Measurements from ENCODE around the gene C2orf74.

C2orf74 gene

DNA sequence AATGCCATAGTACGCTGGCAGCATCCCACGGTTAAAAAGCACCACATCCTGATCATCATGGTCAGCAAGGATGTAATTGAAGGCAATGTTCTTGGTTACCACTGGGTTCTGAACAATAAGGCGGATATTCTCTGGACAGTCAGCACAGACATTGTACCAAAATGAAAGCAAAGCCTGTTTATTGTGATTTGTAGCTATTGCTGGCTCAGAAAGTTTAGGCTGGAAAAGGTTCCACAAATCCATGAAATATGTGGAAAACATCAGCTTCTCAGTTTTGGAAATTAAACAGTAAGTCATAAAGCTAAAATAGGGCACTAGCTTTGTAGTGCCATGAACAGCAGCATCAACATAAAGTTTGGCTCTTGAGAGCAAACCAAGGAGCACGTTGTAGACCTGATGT, 52.2 kb downstream of the C2orf74 start:
- no peak for DNase-seq (ENCODE audit: low read depth, low spot score)
